Neural progenitor cell (in vitro differentiated cells): ENCODE results near the gene ZNF630. TPM values are rescaled to one million over a fixed set of nuclear protein-coding genes. Genes with fewer than 3 reads are reported as not detected.

Source experiments
- DNase-seq: peaks from one replicate; pipeline ENCODE4 v3.0.0-alpha.2; 2016; ENCODE audit warnings: low spot score
- H2AFZ ChIP-seq: fragments of 200-600 bp; sonication (generic); replicated peaks from 2 replicates; pipeline ENCODE4 v1.6.1; 2016; ENCODE audit warnings: antibody characterized with exemption
- H3F3A ChIP-seq: fragments of 200-600 bp; sonication (generic); 2 replicates; pipeline ENCODE4 v1.6.1; 2016; ENCODE audit warnings: antibody characterized with exemption, low read depth
- H3K27ac ChIP-seq: fragments of 200-600 bp; sonication (generic); 2 replicates; pipeline ENCODE4 v1.5.1; 2016; ENCODE audit warnings: mild to moderate bottlenecking
- H3K27me3 ChIP-seq: fragments of 200-600 bp; sonication (generic); 2 replicates; pipeline ENCODE4 v1.6.1; 2016; ENCODE audit warnings: mild to moderate bottlenecking, moderate library complexity
- H3K36me3 ChIP-seq: fragments of 200-600 bp; sonication (generic); 2 replicates; pipeline ENCODE4 v1.5.1; 2016
- H3K4me1 ChIP-seq: fragments of 200-600 bp; sonication (generic); 2 replicates; pipeline ENCODE4 v1.6.1; 2016; ENCODE audit warnings: mixed run types
- H3K4me2 ChIP-seq: fragments of 200-600 bp; sonication (generic); 2 replicates; pipeline ENCODE4 v1.6.1; 2016
- H3K4me3 ChIP-seq: fragments of 200-600 bp; sonication (generic); 2 replicates; pipeline ENCODE4 v1.5.1; 2016
- H3K79me2 ChIP-seq: fragments of 200-600 bp; sonication (generic); 2 replicates; pipeline ENCODE4 v1.6.1; 2016; ENCODE audit warnings: low read depth
- H3K9ac ChIP-seq: fragments of 200-600 bp; sonication (generic); 2 replicates; pipeline ENCODE4 v1.6.1; 2016
- H3K9me3 ChIP-seq: fragments of 200-600 bp; sonication (generic); 2 replicates; pipeline ENCODE4 v1.5.1; 2016; ENCODE audit warnings: low read depth
- H4K20me1 ChIP-seq: fragments of 200-600 bp; sonication (generic); 2 replicates; pipeline ENCODE4 v1.6.1; 2016; ENCODE audit warnings: low read depth
- H3K27ac Mint-ChIP-seq: 3 replicates; pipeline ENCODE4 v1.8.0; 2021; ENCODE audit warnings: mixed read lengths
- H3K27me3 Mint-ChIP-seq: 2 replicates; pipeline ENCODE4 v1.8.0; 2022; ENCODE audit warnings: low read depth, mild to moderate bottlenecking, inconsistent platforms, moderate library complexity, mixed read lengths; ENCODE audit not compliant: insufficient read depth
- H3K36me3 Mint-ChIP-seq: 3 replicates; pipeline ENCODE4 v1.8.0; 2021; ENCODE audit warnings: mixed read lengths
- H3K4me1 Mint-ChIP-seq: 3 replicates; pipeline ENCODE4 v1.8.0; 2021; ENCODE audit warnings: mixed read lengths
- H3K4me3 Mint-ChIP-seq: 3 replicates; pipeline ENCODE4 v1.8.0; 2021; ENCODE audit warnings: mild to moderate bottlenecking, moderate library complexity, mixed read lengths
- H3K9me3 Mint-ChIP-seq: 3 replicates; pipeline ENCODE4 v1.8.0; 2020; ENCODE audit warnings: mixed read lengths
- EZH2 ChIP-seq: fragments of 200-600 bp; sonication (generic); IDR thresholded peaks from 2 replicates; pipeline ENCODE4 v1.6.1; 2017; ENCODE audit warnings: antibody characterized with exemption, mild to moderate bottlenecking, moderate library complexity
- EZH2phosphoT487 ChIP-seq: fragments of 200-600 bp; sonication (generic); IDR thresholded peaks from 2 replicates; pipeline ENCODE4 v1.6.1; 2017; ENCODE audit warnings: antibody characterized with exemption
- total RNA-seq: library from RNA; depleted of rRNA; stranded (reverse); fragments of >200 nt; gene quantifications from 2 replicates; pipeline ENCODE4 v1.2.3, GENCODE V29; 2015; ENCODE audit warnings: low replicate concordance
- TF ChIP-seq, protein P1 (sequence below): fragments of 200-600 bp; sonication (generic); IDR thresholded peaks from 2 replicates; pipeline ENCODE4 v1.5.1; 2017; ENCODE audit warnings: antibody characterized with exemption, mild to moderate bottlenecking

ZNF630 gene
- total RNA-seq, 1 donor from 2014 or later = 2.1 TPM

- no peak for DNase-seq
- H3K4me3 ChIP-seq = no peak overlapping the region
- no peaks in the 10 kb centered on the region for H3K4me1 Mint-ChIP-seq
- H3K27me3 Mint-ChIP-seq = no peaks in the 10 kb centered on the region
- no peaks in the 10 kb centered on the region for H3K27me3 ChIP-seq
- no peak overlapping the region for H3K27ac ChIP-seq
- no peaks in the 10 kb centered on the region for H3K79me2 ChIP-seq
- H3K9me3 Mint-ChIP-seq = peaks cover 36% of the 10 kb centered on the region
- H3K4me3 Mint-ChIP-seq = no peak overlapping the region
- no peaks in the 10 kb centered on the region for H3K36me3 ChIP-seq
- TF ChIP-seq EZH2 (no peak), EZH2phosphoT487 (no peak)
- TF ChIP-seq, protein P1, sequence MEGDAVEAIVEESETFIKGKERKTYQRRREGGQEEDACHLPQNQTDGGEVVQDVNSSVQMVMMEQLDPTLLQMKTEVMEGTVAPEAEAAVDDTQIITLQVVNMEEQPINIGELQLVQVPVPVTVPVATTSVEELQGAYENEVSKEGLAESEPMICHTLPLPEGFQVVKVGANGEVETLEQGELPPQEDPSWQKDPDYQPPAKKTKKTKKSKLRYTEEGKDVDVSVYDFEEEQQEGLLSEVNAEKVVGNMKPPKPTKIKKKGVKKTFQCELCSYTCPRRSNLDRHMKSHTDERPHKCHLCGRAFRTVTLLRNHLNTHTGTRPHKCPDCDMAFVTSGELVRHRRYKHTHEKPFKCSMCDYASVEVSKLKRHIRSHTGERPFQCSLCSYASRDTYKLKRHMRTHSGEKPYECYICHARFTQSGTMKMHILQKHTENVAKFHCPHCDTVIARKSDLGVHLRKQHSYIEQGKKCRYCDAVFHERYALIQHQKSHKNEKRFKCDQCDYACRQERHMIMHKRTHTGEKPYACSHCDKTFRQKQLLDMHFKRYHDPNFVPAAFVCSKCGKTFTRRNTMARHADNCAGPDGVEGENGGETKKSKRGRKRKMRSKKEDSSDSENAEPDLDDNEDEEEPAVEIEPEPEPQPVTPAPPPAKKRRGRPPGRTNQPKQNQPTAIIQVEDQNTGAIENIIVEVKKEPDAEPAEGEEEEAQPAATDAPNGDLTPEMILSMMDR = no peak
- H3K9ac ChIP-seq = no peak overlapping the region
- H3K9me3 ChIP-seq = peaks cover 13% of the 10 kb centered on the region
- H3K4me1 ChIP-seq = no peaks in the 10 kb centered on the region
- H4K20me1 ChIP-seq = no peaks in the 10 kb centered on the region
- H3F3A ChIP-seq = no peaks in the 10 kb centered on the region
- no peak overlapping the region for H3K27ac Mint-ChIP-seq
- peaks cover 3% of the 10 kb centered on the region for H3K36me3 Mint-ChIP-seq
- no peak overlapping the region for H2AFZ ChIP-seq
- H3K4me2 ChIP-seq = no peak overlapping the region
Measured at GRCh38 chrX:48059296-48059639, 12.2 kb downstream of the ZNF630 start.

DNA sequence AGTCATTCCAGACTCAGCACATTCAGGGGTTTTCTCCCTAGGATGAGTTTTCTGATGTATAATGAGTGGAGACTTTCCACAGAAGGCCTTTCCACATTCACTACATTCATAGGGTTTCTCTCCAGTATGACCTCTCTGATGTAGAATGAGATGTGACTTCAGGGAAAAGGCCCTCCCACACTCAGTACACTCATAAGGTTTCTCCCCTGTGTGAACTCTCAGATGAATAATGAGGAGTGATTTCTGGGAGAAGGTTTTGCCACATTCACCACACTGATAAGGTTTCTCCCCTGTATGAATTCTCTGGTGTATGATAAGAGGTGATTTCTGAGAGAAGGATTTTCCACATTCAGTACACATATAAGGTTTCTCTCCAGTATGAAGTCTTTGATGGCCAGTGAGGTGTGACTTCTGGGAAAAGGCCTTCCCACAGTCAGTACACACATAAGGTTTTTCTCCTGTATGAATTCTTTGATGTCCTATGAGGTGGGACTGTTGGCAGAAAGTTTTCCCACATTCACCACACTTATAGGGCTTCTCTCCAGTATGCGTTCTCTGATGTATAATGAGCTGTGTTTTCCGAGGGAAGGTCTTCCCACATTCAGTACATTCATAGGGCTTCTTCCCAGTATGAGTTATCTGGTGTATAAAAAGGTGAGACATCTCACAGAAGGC is 12.7 kb downstream of the ZNF630 start:
- peaks cover 3% of the 10 kb centered on the region for H3K36me3 Mint-ChIP-seq
- Histone ChIP-seq H3K79me2 (no peaks in the 10 kb centered on the region), H3K27ac (no peak overlapping the region), H3K36me3 (no peaks in the 10 kb centered on the region), H3F3A (no peaks in the 10 kb centered on the region), H2AFZ (no peak overlapping the region), H3K9ac (no peak overlapping the region), H4K20me1 (no peaks in the 10 kb centered on the region), H3K4me3 (no peak overlapping the region), H3K4me2 (no peak overlapping the region), H3K9me3 (peaks cover 13% of the 10 kb centered on the region), H3K27me3 (no peaks in the 10 kb centered on the region), H3K4me1 (no peaks in the 10 kb centered on the region)
- TF ChIP-seq, protein P1 = no peak
- TF ChIP-seq EZH2phosphoT487 (no peak), EZH2 (no peak)
- no peak overlapping the region for H3K27ac Mint-ChIP-seq
- peaks cover 36% of the 10 kb centered on the region for H3K9me3 Mint-ChIP-seq
- H3K27me3 Mint-ChIP-seq = no peaks in the 10 kb centered on the region
- no peak overlapping the region for H3K4me3 Mint-ChIP-seq
- DNase-seq = no peak
- no peaks in the 10 kb centered on the region for H3K4me1 Mint-ChIP-seq

- Histone ChIP-seq H3K4me3 (no peak overlapping the region), H3K27ac (no peak overlapping the region), H3K4me2 (no peak overlapping the region), H3K36me3 (no peaks in the 10 kb centered on the region), H3F3A (no peaks in the 10 kb centered on the region), H4K20me1 (no peaks in the 10 kb centered on the region), H2AFZ (no peak overlapping the region), H3K9me3 (no peaks in the 10 kb centered on the region), H3K4me1 (no peaks in the 10 kb centered on the region), H3K9ac (no peak overlapping the region), H3K79me2 (no peaks in the 10 kb centered on the region), H3K27me3 (no peaks in the 10 kb centered on the region)
- DNase-seq = no peak
- peaks cover 18% of the 10 kb centered on the region for H3K9me3 Mint-ChIP-seq
- no peak overlapping the region for H3K27ac Mint-ChIP-seq
- TF ChIP-seq, protein P1 = no peak
- H3K36me3 Mint-ChIP-seq = no peaks in the 10 kb centered on the region
- no peak overlapping the region for H3K4me3 Mint-ChIP-seq
- no peaks in the 10 kb centered on the region for H3K27me3 Mint-ChIP-seq
- H3K4me1 Mint-ChIP-seq = peaks cover 3% of the 10 kb centered on the region
Measured at GRCh38 chrX:48046846-48047245, 24.6 kb downstream of the ZNF630 start.
